Vagina (tissue), 2 donors: Measurements from ENCODE around the gene SORCS2.

Experiments used
- POLR2A ChIP-seq, 2 donors: fragments of 450-650 bp; IDR thresholded peaks; one replicate each; pipeline ENCODE4 v1.6.1; 2017; ENCODE audit warnings: antibody characterized with exemption in 2 of 2, mild to moderate bottlenecking in 2 of 2, moderate library complexity in 2 of 2
- POLR2AphosphoS5 ChIP-seq, 2 donors: sonication (generic); formaldehyde crosslinking; IDR thresholded peaks; one replicate each; pipeline ENCODE4 v1.9.0; 2017; ENCODE audit warnings: antibody characterized with exemption in 2 of 2, mild to moderate bottlenecking in 2 of 2, low read depth in 1 of 2; ENCODE audit not compliant: insufficient read depth in 1 of 2
- TF ChIP-seq, protein P1 (sequence below), 3 experiments: fragments of 450-650 bp in 2 of 3; fragments of 200-600 bp in 1 of 3; sonication (generic) in 1 of 3; IDR thresholded peaks; one replicate each; pipeline ENCODE4 v1.5.1; 2017 to 2019; ENCODE audit warnings: antibody characterized with exemption in 3 of 3, mild to moderate bottlenecking in 2 of 3, moderate library complexity in 2 of 3

DNA sequence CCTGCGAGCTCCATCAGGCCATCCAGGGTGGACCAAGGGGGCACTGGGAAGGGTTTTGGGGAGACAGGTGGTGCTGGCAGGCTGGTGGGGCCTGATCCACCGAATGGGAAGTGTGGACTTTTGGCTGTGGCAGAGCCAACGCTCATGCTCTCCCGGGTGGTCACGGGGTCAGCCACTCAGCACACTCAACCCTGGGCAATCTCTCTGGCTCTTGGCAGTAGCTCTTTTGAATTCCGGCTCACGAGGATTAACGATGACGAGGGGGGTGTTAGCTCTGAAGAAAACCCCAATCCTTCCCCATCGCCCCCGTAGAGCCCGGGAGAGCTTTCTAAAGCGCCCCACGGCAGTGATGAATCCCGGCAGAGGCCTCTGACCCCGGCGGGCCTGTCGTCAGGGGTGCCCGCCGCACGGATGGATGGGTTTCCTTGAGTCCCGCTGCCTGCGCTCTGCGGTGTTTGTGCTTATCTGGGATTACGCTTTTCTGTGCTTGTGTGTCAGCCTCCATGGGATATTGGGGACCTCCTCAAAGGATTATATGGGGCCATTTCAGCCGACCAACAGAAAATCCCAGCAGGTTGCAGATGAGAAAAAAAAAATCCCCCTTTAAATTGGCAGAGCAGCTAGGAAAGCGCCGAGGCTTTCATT is 399.2 kb downstream of the SORCS2 start:
- no peak for TF ChIP-seq POLR2AphosphoS5 (IDR thresholded peaks at IDR 0.05; ENCODE audit: insufficient read depth in 1 of 2, low read depth in 1 of 2)
- TF ChIP-seq, protein P1, sequence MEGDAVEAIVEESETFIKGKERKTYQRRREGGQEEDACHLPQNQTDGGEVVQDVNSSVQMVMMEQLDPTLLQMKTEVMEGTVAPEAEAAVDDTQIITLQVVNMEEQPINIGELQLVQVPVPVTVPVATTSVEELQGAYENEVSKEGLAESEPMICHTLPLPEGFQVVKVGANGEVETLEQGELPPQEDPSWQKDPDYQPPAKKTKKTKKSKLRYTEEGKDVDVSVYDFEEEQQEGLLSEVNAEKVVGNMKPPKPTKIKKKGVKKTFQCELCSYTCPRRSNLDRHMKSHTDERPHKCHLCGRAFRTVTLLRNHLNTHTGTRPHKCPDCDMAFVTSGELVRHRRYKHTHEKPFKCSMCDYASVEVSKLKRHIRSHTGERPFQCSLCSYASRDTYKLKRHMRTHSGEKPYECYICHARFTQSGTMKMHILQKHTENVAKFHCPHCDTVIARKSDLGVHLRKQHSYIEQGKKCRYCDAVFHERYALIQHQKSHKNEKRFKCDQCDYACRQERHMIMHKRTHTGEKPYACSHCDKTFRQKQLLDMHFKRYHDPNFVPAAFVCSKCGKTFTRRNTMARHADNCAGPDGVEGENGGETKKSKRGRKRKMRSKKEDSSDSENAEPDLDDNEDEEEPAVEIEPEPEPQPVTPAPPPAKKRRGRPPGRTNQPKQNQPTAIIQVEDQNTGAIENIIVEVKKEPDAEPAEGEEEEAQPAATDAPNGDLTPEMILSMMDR (IDR thresholded peaks at IDR 0.05) = no peak
- TF ChIP-seq POLR2A (IDR thresholded peaks at IDR 0.05) = no peak
